OCI-LY3 (cell line): ENCODE results near the gene DHX40.

ENCODE experiments used
- H2AFZ ChIP-seq: fragments of 200-600, 300-600 bp; shearing (Covaris generic); 2 replicates; pipeline ENCODE4 v1.6.0; 2014; ENCODE audit warnings: antibody characterized with exemption, low read depth, low read length
- H3K27ac ChIP-seq: fragments of 200-600, 300-600 bp; sonication (generic); 2 replicates; pipeline ENCODE4 v1.5.1; 2014; ENCODE audit warnings: mild to moderate bottlenecking, low read length, moderate library complexity, mixed read lengths
- H3K27me3 ChIP-seq: fragments of 200-600, 300-600 bp; sonication (generic); 2 replicates; pipeline ENCODE4 v1.6.1; 2014; ENCODE audit warnings: low read depth, low read length, mixed read lengths
- H3K36me3 ChIP-seq: fragments of 200-600, 300-600 bp; sonication (generic); replicated peaks from 2 replicates; pipeline ENCODE3; 2014; ENCODE audit warnings: low read depth, low read length, mixed read lengths
- H3K4me1 ChIP-seq: fragments of 300-600, 200-600 bp; sonication (generic); 2 replicates; pipeline ENCODE4 v1.6.1; 2014; ENCODE audit warnings: low read length, mixed read lengths
- H3K4me2 ChIP-seq: fragments of 200-600, 300-600 bp; sonication (generic); 2 replicates; pipeline ENCODE4 v1.6.1; 2014; ENCODE audit warnings: low read length, mixed read lengths
- H3K4me3 ChIP-seq: fragments of 300-600, 200-600 bp; sonication (generic); 2 replicates; pipeline ENCODE4 v1.5.1; 2014; ENCODE audit warnings: antibody characterized with exemption, mild to moderate bottlenecking, low read length, moderate library complexity
- H3K79me2 ChIP-seq: fragments of 300-600, 200-600 bp; shearing (Covaris generic); 2 replicates; pipeline ENCODE4 v1.6.1; 2014; ENCODE audit warnings: mild to moderate bottlenecking, low read length, mixed read lengths
- H3K9ac ChIP-seq: fragments of 300-600, 200-600 bp; shearing (Covaris generic); 2 replicates; pipeline ENCODE4 v1.6.0; 2014; ENCODE audit warnings: mild to moderate bottlenecking, low read length, moderate library complexity
- H3K9me3 ChIP-seq: fragments of 200-600, 300-600 bp; shearing (Covaris generic); 2 replicates; pipeline ENCODE4 v1.6.1; 2014; ENCODE audit warnings: low read length, mixed read lengths; ENCODE audit not compliant: insufficient read depth
- H4K20me1 ChIP-seq: fragments of 200-600, 300-600 bp; sonication (generic); 2 replicates; pipeline ENCODE4 v1.6.1; 2016; ENCODE audit warnings: low read length, mixed read lengths; ENCODE audit not compliant: insufficient read depth
- EZH2phosphoT487 ChIP-seq: fragments of 200-600 bp; shearing (Covaris generic); IDR thresholded peaks from 2 replicates; pipeline ENCODE4 v1.6.1; 2018; ENCODE audit warnings: antibody characterized with exemption, mixed run types, low read depth
- TF ChIP-seq, protein P1 (sequence below): fragments of 200-600, 300-600 bp; sonication (generic); IDR thresholded peaks from 2 replicates; pipeline ENCODE4 v1.5.1; 2014; ENCODE audit warnings: antibody characterized with exemption, low read length, low read depth

DHX40 gene

GRCh38 chr17:59527325-59527917 lies 38.0 kb upstream of the DHX40 start:
- H3K79me2 ChIP-seq, result no peaks in the 10 kb centered on the region
- H3K9ac ChIP-seq, result no peak overlapping the region
- H3K36me3 ChIP-seq, result no peaks in the 10 kb centered on the region
- H2AFZ ChIP-seq, result no peak overlapping the region
- no peaks in the 10 kb centered on the region for H3K9me3 ChIP-seq
- no peak overlapping the region for H3K27ac ChIP-seq
- H3K27me3 ChIP-seq, result peaks cover 13% of the 10 kb centered on the region
- H3K4me3 ChIP-seq, result no peak overlapping the region
- no peaks in the 10 kb centered on the region for H3K4me1 ChIP-seq
- no peaks in the 10 kb centered on the region for H4K20me1 ChIP-seq
- no peak overlapping the region for H3K4me2 ChIP-seq
- TF ChIP-seq, protein P1, sequence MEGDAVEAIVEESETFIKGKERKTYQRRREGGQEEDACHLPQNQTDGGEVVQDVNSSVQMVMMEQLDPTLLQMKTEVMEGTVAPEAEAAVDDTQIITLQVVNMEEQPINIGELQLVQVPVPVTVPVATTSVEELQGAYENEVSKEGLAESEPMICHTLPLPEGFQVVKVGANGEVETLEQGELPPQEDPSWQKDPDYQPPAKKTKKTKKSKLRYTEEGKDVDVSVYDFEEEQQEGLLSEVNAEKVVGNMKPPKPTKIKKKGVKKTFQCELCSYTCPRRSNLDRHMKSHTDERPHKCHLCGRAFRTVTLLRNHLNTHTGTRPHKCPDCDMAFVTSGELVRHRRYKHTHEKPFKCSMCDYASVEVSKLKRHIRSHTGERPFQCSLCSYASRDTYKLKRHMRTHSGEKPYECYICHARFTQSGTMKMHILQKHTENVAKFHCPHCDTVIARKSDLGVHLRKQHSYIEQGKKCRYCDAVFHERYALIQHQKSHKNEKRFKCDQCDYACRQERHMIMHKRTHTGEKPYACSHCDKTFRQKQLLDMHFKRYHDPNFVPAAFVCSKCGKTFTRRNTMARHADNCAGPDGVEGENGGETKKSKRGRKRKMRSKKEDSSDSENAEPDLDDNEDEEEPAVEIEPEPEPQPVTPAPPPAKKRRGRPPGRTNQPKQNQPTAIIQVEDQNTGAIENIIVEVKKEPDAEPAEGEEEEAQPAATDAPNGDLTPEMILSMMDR, result no peak
- no peak for TF ChIP-seq EZH2phosphoT487

DNA sequence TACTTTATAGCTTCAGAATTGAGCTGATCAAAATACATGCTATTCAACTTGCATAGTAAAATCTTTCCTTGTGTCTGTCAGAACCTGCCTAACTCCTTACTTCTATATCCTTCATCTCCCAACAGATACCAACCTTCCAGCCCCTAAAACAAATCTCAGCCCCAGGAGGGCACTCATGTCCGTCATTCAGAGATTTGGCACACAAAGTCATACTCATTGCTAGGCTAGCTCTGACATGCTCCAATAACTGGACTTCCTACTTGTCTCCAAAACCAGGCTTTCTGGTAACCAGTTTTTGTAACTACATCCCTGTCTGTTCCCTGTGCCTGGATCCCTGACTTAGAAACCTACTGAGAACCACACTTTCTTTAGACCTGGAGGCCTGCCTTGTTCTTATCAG lies 37.5 kb upstream of the DHX40 start:
- peaks cover 13% of the 10 kb centered on the region for H3K27me3 ChIP-seq
- H3K9me3 ChIP-seq, result no peaks in the 10 kb centered on the region
- H3K4me1 ChIP-seq, result no peaks in the 10 kb centered on the region
- TF ChIP-seq EZH2phosphoT487, result no peak
- TF ChIP-seq, protein P1, result no peak
- no peak overlapping the region for H3K27ac ChIP-seq
- H3K79me2 ChIP-seq, result no peaks in the 10 kb centered on the region
- no peak overlapping the region for H3K4me3 ChIP-seq
- H3K4me2 ChIP-seq, result no peak overlapping the region
- H3K9ac ChIP-seq, result no peak overlapping the region
- no peak overlapping the region for H2AFZ ChIP-seq
- no peaks in the 10 kb centered on the region for H4K20me1 ChIP-seq
- no peaks in the 10 kb centered on the region for H3K36me3 ChIP-seq

DNA sequence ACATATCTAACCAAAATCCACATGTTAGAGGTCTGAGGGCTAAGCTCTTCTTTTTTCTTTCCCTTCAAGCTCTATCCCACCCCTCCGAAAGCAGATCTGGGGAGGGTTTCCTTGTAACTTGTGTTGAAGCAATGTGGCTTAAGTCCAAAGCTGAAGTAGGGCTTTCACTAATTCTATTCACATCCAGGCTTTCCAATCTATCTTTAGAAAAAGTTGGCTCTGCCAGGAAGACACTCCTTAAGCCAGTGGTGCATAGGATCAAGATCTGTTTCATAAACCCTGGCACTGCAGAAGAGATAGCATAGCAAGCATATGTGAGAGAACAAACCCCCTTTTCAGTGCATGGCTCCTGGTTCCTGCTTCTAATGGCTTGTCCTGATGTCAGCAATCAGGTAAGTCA lies 34.9 kb upstream of the DHX40 start:
- Histone ChIP-seq H2AFZ (no peak overlapping the region), H3K79me2 (no peaks in the 10 kb centered on the region), H3K36me3 (no peaks in the 10 kb centered on the region), H3K4me3 (no peak overlapping the region), H3K9ac (no peak overlapping the region), H4K20me1 (no peaks in the 10 kb centered on the region), H3K4me2 (no peak overlapping the region), H3K9me3 (no peaks in the 10 kb centered on the region), H3K27ac (no peak overlapping the region), H3K4me1 (peaks cover 7% of the 10 kb centered on the region), H3K27me3 (peaks cover 10% of the 10 kb centered on the region)
- no peak for TF ChIP-seq EZH2phosphoT487
- TF ChIP-seq, protein P1, result no peak

- Histone ChIP-seq H4K20me1 (no peaks in the 10 kb centered on the region), H3K79me2 (no peaks in the 10 kb centered on the region), H2AFZ (no peak overlapping the region), H3K4me3 (no peak overlapping the region), H3K36me3 (no peaks in the 10 kb centered on the region), H3K27me3 (no peaks in the 10 kb centered on the region), H3K4me1 (peaks cover 7% of the 10 kb centered on the region), H3K9me3 (no peaks in the 10 kb centered on the region), H3K4me2 (peak overlapping the region; percentile 5; the same call in 1 of the 2 replicates), H3K27ac (no peak overlapping the region), H3K9ac (no peak overlapping the region)
- TF ChIP-seq EZH2phosphoT487, result no peak
- TF ChIP-seq, protein P1, result no peak
Observed at GRCh38 chr17:59533694-59534093, 31.7 kb upstream of the DHX40 start.
